WTC11 (cell line): ENCODE results near the gene CPAMD8.

Experiments
- CBFB ChIP-seq: sonication (generic); formaldehyde crosslinking; IDR thresholded peaks from 2 replicates; pipeline ENCODE4 v1.8.1; 2022; ENCODE audit warnings: mild to moderate bottlenecking, low read depth, missing genetic modification reagents
- CREB1 ChIP-seq: sonication (generic); formaldehyde crosslinking; IDR thresholded peaks from 2 replicates; pipeline ENCODE4 v1.8.0; 2023; ENCODE audit warnings: mild to moderate bottlenecking, missing genetic modification reagents
- GABPB1 ChIP-seq: sonication (generic); formaldehyde crosslinking; IDR thresholded peaks from 2 replicates; pipeline ENCODE4 v1.8.1; 2023; ENCODE audit warnings: mild to moderate bottlenecking, missing genetic modification reagents
- GTF2I ChIP-seq: fragments of 250-450 bp; sonication (Bioruptor Pico); conservative IDR thresholded peaks from 2 replicates; pipeline ENCODE4 v1.4.0; 2021; ENCODE audit warnings: mild to moderate bottlenecking
- JUN ChIP-seq: sonication (generic); formaldehyde crosslinking; IDR thresholded peaks from 2 replicates; pipeline ENCODE4 v1.8.0; 2023; ENCODE audit warnings: mild to moderate bottlenecking, missing genetic modification reagents
- USF2 ChIP-seq: sonication (generic); formaldehyde crosslinking; IDR thresholded peaks from 2 replicates; pipeline ENCODE4 v1.8.1; 2023; ENCODE audit warnings: mild to moderate bottlenecking, missing genetic modification reagents, moderate library complexity
- ZNF317 ChIP-seq: sonication (generic); formaldehyde crosslinking; IDR thresholded peaks from 2 replicates; pipeline ENCODE4 v1.8.1; 2023; ENCODE audit warnings: low read depth, mild to moderate bottlenecking, moderate library complexity, missing genetic modification reagents, borderline replicate concordance
- ZSCAN18 ChIP-seq: fragments of 250-450 bp; sonication (Bioruptor Pico); IDR thresholded peaks from 2 replicates; pipeline ENCODE4 v2.1.2; 2022; ENCODE audit warnings: mild to moderate bottlenecking, moderate library complexity
- TF ChIP-seq, protein P1 (sequence below): sonication (generic); formaldehyde crosslinking; IDR thresholded peaks from 2 replicates; pipeline ENCODE4 v1.8.1; 2023; ENCODE audit warnings: mild to moderate bottlenecking, missing genetic modification reagents
- TF ChIP-seq, protein P2 (sequence below): fragments of 200-600 bp; IDR thresholded peaks from 2 replicates; pipeline ENCODE4 v1.8.0; 2022; ENCODE audit warnings: antibody characterized with exemption

DNA sequence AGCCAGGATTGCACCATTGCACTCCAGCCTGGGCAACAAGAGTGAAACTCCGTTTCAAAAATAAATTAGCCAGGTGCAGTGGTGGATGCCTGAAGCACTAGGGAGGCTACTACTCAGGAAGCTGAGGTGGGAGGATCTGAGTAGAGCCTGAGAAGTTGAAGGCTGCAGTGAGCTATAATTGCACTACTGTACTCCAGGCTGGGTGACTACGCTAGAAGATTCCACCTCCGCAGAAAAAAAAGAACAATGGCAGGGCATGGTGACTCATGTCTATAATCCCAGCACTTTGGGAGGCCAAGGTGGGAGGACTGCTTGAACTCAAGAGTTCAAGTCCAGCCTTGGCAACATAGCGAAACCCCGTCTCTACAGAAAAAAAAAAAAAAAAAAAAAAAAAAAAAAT lies 28.1 kb upstream of the CPAMD8 start:
- TF ChIP-seq USF2 (CRISPR knock-in tag) (no peak), CBFB (CRISPR knock-in tag) (no peak), ZSCAN18 (CRISPR knock-in tag) (no peak), GABPB1 (CRISPR knock-in tag) (no peak), GTF2I (no peak), ZNF317 (no peak), JUN (CRISPR knock-in tag) (no peak), CREB1 (CRISPR knock-in tag) (no peak)
- TF ChIP-seq, protein P1, sequence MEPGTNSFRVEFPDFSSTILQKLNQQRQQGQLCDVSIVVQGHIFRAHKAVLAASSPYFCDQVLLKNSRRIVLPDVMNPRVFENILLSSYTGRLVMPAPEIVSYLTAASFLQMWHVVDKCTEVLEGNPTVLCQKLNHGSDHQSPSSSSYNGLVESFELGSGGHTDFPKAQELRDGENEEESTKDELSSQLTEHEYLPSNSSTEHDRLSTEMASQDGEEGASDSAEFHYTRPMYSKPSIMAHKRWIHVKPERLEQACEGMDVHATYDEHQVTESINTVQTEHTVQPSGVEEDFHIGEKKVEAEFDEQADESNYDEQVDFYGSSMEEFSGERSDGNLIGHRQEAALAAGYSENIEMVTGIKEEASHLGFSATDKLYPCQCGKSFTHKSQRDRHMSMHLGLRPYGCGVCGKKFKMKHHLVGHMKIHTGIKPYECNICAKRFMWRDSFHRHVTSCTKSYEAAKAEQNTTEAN (CRISPR knock-in tag), result no peak
- TF ChIP-seq, protein P2, sequence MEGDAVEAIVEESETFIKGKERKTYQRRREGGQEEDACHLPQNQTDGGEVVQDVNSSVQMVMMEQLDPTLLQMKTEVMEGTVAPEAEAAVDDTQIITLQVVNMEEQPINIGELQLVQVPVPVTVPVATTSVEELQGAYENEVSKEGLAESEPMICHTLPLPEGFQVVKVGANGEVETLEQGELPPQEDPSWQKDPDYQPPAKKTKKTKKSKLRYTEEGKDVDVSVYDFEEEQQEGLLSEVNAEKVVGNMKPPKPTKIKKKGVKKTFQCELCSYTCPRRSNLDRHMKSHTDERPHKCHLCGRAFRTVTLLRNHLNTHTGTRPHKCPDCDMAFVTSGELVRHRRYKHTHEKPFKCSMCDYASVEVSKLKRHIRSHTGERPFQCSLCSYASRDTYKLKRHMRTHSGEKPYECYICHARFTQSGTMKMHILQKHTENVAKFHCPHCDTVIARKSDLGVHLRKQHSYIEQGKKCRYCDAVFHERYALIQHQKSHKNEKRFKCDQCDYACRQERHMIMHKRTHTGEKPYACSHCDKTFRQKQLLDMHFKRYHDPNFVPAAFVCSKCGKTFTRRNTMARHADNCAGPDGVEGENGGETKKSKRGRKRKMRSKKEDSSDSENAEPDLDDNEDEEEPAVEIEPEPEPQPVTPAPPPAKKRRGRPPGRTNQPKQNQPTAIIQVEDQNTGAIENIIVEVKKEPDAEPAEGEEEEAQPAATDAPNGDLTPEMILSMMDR, result no peak
